ENCODE measurements around the gene CHI3L1.

DNA sequence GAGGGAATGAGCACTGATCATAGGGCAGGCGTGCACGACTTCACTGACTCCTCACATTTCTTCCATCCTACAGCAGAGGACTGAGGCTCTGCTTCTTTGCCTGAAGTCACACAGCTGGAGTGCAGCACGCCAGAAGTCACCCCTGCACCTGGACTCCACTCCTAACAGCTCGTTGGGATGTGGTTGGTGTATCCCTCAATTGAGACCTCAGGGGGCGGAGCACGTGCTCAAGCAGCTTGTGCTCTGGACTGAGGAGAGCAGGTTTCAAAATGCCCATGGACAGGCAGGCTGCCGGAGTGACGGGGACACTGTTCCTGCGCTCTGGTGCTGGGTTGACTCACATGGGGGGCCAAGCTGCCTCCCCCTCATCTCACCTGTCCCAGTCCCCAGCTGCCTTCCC is 29.1 kb upstream of the CHI3L1 start:
- TF ChIP-seq EZH2 (IDR thresholded peaks at IDR 0.05; ENCODE audit: borderline replicate concordance, low read depth, low read length, severe bottlenecking): no peak
- TF ChIP-seq, protein P1, sequence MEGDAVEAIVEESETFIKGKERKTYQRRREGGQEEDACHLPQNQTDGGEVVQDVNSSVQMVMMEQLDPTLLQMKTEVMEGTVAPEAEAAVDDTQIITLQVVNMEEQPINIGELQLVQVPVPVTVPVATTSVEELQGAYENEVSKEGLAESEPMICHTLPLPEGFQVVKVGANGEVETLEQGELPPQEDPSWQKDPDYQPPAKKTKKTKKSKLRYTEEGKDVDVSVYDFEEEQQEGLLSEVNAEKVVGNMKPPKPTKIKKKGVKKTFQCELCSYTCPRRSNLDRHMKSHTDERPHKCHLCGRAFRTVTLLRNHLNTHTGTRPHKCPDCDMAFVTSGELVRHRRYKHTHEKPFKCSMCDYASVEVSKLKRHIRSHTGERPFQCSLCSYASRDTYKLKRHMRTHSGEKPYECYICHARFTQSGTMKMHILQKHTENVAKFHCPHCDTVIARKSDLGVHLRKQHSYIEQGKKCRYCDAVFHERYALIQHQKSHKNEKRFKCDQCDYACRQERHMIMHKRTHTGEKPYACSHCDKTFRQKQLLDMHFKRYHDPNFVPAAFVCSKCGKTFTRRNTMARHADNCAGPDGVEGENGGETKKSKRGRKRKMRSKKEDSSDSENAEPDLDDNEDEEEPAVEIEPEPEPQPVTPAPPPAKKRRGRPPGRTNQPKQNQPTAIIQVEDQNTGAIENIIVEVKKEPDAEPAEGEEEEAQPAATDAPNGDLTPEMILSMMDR (IDR thresholded peaks at IDR 0.05; ENCODE audit: borderline replicate concordance, extremely low read depth, low read length, poor library complexity, severe bottlenecking): no peak

Measured in DND-41 (cell line).